ENCODE data around the gene SAGE1.
"Not testable (repeated sequence)": the region's sequence is repeated elsewhere in the genome, so short reads cannot be mapped to it uniquely, and the experiment has no call there.

- TF ChIP-seq MAX (CRISPR knock-in tag; IDR thresholded peaks at IDR 0.05) (0 out of 2 replicates have a peak, but pooled peaks have one; percentile 31), CTCF (IDR thresholded peaks at IDR 0.05 in 2 of 3, conservative IDR thresholded peaks at IDR 0.05 in 1 of 3; ENCODE audit: insufficient read depth in 2 of 3, low read depth in 1 of 3, low read length in 3 of 3) (peak; percentile 38 to 75 (median 47); a peak in 5 of 6 replicates)
- not testable (repeated sequence) for TF ChIP-seq ATF7 (IDR thresholded peaks at IDR 0.05); TCF7L2 (IDR thresholded peaks at IDR 0.05; ENCODE audit: low read depth, low read length); ZNF274 (IDR thresholded peaks at IDR 0.05; ENCODE audit: borderline replicate concordance, low read depth, low read length); DPF2 (IDR thresholded peaks at IDR 0.05); STAG1 (CRISPR knock-in tag; IDR thresholded peaks at IDR 0.05; ENCODE audit: borderline replicate concordance); KDM1A (IDR thresholded peaks at IDR 0.05); ESRRA (IDR thresholded peaks at IDR 0.05; ENCODE audit: borderline replicate concordance, low read depth); HNRNPK (IDR thresholded peaks at IDR 0.05; ENCODE audit: low read depth, low read length, poor library complexity, severe bottlenecking); TAF1 (IDR thresholded peaks at IDR 0.05; ENCODE audit: control insufficient read depth, extremely low read depth, insufficient read depth, low read length, severe bottlenecking); TSHZ1 (CRISPR knock-in tag; IDR thresholded peaks at IDR 0.05); MXI1 (IDR thresholded peaks at IDR 0.05; ENCODE audit: low read depth, low read length); POLR3A (IDR thresholded peaks at IDR 0.05; ENCODE audit: borderline replicate concordance, extremely low read depth, insufficient read depth, insufficient read length)
These were observed 4.5 kb upstream of the SAGE1 start for GRCh38 chrX:135888976-135889375.
